Psoas muscle (tissue), 8 donors: Measurements from ENCODE around the gene APBB1IP. TPM values are rescaled to one million over a fixed set of nuclear protein-coding genes. Genes with fewer than 3 reads are reported as not detected.
A peak's percentile ranks its signal among the peaks of the same experiment; 100 is the strongest.

ENCODE experiments used
- ATAC-seq, 4 donors: fragments of 200-7000 bp; cut with Tn5 transposase; one replicate each; pipeline ENCODE4 v1.9.1; 2020; ENCODE audit warnings: moderate library complexity in 3 of 4, mild to moderate bottlenecking in 2 of 4
- DNase-seq, 2 donors: peaks; one replicate each; pipeline ENCODE4 v3.0.0-alpha.2; 2020
- H3K27ac ChIP-seq: fragments of 200-600 bp; one replicate; pipeline ENCODE4 v1.8.0; 2022
- H3K27me3 ChIP-seq, 3 donors: fragments of 200-600 bp in 1 of 3; one replicate each; pipeline versions ENCODE4 v1.6.1 to v1.8.0; 2013 to 2022; ENCODE audit warnings: low read length in 2 of 3, mild to moderate bottlenecking in 2 of 3, moderate library complexity in 1 of 3; ENCODE audit not compliant: insufficient read depth in 3 of 3
- H3K36me3 ChIP-seq, 2 donors: fragments of 200-600 bp in 1 of 2; one replicate each; pipeline versions ENCODE4 v1.6.1 to v1.8.0; 2013 to 2022; ENCODE audit warnings: low read depth in 1 of 2, mild to moderate bottlenecking in 1 of 2, moderate library complexity in 1 of 2; ENCODE audit not compliant: insufficient read depth in 1 of 2
- H3K4me1 ChIP-seq: fragments of 200-600 bp; one replicate; pipeline ENCODE4 v1.8.0; 2022
- H3K4me3 ChIP-seq: fragments of 200-600 bp; one replicate; pipeline ENCODE4 v1.8.0; 2022; ENCODE audit warnings: mild to moderate bottlenecking
- H3K9me3 ChIP-seq: fragments of 200-600 bp; one replicate; pipeline ENCODE4 v1.8.0; 2022
- WGBS, 3 donors: extraction: QIAGEN DNeasy Blood & Tissue Kit; methylation state at CpG; one replicate each; pipeline versions ENCODE4 v1.1.6 to v1.1.7; 2013; 5-methylcytosine and 5-hydroxymethylcytosine counted together
- intact Hi-C, 2 donors: fragments of 100-400 bp; cut with DNase I; formaldehyde crosslinking; loops; one replicate each; pipeline versions ENCODE4 v1.11.0 to v1.14.2; 2022
- polyA plus RNA-seq, 3 donors: library from polyadenylated mRNA; stranded (reverse); fragments of 200-250 nt; gene quantifications; one replicate each; pipeline ENCODE4 v1.2.3, GENCODE V29; 2013
- total RNA-seq, 4 donors: library from RNA; stranded (reverse); fragmentation: NEBNext Ultra II Directional in 2 of 4; extraction: Animal tissue kit (Norgen Biotek cat#: 25700) in 2 of 4; gene quantifications; one replicate each; pipeline versions ENCODE4 v1.2.1 to v1.2.4, GENCODE V29; 2021 to 2023
- TF ChIP-seq, protein P1 (sequence below): fragments of 200-600 bp; IDR thresholded peaks from one replicate; pipeline ENCODE4 v1.8.0; 2022; ENCODE audit warnings: antibody characterized with exemption
- donor health status: healthy with polysubstance abuse.
- donor health status: DM: no; HTN: no; CAD: no; lungs with moderate emphysema.
- donor health status: Bipolar disorder and iron deficiency.
- donor health status: healthy.
- donor health status: DM: yes; HTN: yes; CAD: no.
- donor health status: DM: no; HTN: no; CAD: no.
- donor health status: DM: no; HTN: no; CAD: no.
- donor health status: DM: yes; HTN: yes; CAD: no.

The APBB1IP gene
- total and polyA plus RNA-seq, 7 donors: 0.25 to 2.8 (median 0.86) TPM

DNA sequence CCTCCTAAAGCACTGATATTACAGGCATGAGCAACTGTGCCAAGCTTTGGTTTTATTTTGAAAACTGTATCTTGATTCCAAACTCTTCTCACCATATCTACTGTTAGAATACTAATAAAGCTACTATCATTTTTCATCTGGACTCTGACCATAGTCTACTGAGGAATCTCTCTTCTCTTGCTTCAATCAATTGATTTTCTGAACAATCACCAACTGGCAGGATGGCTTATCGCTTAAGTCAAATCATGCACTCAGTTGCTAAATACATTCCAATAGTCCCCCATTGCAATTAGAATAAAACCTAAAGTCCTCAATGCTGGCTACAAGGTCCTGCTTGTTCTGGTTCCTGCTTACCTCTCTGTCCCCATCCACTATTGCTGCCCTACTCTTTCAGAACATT is 2.3 kb upstream of the APBB1IP start:
- ATAC-seq (no peak), DNase-seq (no peak)
- TF ChIP-seq, protein P1, sequence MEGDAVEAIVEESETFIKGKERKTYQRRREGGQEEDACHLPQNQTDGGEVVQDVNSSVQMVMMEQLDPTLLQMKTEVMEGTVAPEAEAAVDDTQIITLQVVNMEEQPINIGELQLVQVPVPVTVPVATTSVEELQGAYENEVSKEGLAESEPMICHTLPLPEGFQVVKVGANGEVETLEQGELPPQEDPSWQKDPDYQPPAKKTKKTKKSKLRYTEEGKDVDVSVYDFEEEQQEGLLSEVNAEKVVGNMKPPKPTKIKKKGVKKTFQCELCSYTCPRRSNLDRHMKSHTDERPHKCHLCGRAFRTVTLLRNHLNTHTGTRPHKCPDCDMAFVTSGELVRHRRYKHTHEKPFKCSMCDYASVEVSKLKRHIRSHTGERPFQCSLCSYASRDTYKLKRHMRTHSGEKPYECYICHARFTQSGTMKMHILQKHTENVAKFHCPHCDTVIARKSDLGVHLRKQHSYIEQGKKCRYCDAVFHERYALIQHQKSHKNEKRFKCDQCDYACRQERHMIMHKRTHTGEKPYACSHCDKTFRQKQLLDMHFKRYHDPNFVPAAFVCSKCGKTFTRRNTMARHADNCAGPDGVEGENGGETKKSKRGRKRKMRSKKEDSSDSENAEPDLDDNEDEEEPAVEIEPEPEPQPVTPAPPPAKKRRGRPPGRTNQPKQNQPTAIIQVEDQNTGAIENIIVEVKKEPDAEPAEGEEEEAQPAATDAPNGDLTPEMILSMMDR: no peak
- intact Hi-C loops: no loop called here
- Histone ChIP-seq H3K36me3 (no peaks in the 10 kb centered on the region), H3K27ac (no peak overlapping the region), H3K9me3 (no peaks in the 10 kb centered on the region), H3K27me3 (peaks cover 3 to 19% (median 5%) of the 10 kb centered on the region in 3 donors), H3K4me1 (no peaks in the 10 kb centered on the region), H3K4me3 (no peak overlapping the region)
- WGBS, 3 donors: 85 to 95% (median 89%) methylated on average over 1 of the region's 1 CpG

DNA sequence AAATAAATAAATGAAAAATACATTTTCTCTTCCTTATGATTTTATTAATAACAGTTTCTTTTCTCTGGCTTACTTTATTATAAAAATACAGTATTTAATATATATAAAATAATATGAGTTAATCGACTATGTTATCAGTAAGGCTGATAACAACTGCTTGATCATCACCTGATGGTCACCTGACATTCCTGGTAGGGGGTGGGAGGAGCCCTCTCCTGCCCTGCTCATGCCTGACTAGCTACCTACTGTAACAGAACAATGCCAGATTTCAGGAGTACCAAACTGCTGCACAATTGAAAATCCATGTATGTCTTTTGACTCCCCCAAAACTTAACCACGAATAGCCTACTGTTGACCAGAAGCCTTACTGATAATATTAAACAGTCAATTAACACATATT is 1.3 kb upstream of the APBB1IP start:
- H3K9me3 ChIP-seq: no peaks in the 10 kb centered on the region
- TF ChIP-seq, protein P1: no peak
- intact Hi-C loops: no loop called here
- H3K27ac ChIP-seq: no peak overlapping the region
- peaks cover 3 to 19% (median 5%) of the 10 kb centered on the region in 3 donors for H3K27me3 ChIP-seq
- no peak for DNase-seq
- no peaks in the 10 kb centered on the region for H3K4me1 ChIP-seq
- WGBS, 3 donors: 73 to 82% (median 77%) methylated on average over 2 of the region's 2 CpGs
- ATAC-seq: no peak
- no peak overlapping the region for H3K4me3 ChIP-seq
- H3K36me3 ChIP-seq: no peaks in the 10 kb centered on the region

DNA sequence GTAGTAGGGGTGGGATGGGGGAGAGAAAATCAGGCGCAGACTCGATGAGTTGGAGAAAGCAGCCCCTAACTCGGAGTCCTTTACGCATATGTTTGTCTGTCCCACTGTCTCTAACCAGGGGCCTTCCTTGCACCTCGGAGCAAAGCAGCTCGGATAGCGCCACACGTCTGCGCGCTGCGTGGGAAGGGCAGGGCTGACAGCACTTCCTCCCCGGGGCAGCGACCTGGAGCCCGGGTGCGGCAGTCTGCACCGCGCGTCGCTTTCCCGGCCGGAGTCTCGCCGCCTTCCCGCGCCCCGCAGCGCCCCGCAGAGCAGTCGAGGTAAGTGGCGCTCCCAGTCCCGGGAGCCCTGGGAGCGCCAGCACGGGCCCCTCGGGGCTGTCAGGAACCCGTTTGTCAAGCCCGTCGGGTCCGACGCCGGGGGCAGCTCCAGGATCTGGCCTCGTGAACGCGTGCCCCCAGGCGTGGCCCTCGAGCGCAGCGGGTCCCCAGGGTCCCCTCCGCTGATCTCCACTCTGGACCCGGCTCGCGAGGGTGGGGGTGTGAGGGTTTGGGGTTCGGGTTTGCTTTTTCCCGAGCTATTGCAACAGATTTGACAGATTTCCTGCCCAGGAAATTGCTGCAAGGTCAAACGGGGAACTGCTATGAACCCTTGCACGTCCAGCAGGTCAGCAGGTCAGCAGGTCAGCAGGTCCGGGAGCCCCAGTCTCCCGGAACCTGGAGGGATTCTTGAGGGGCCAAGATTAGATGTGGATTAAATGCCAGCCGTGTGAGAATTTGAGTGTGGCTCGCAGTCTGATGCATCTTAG is 597 bp downstream of the APBB1IP start:
- Histone ChIP-seq H3K9me3 (no peaks in the 10 kb centered on the region), H3K36me3 (no peaks in the 10 kb centered on the region), H3K27me3 (peaks cover 3 to 19% (median 5%) of the 10 kb centered on the region in 3 donors), H3K27ac (peak overlapping the region; percentile 46), H3K4me3 (peak overlapping the region; percentile 56), H3K4me1 (no peaks in the 10 kb centered on the region)
- 2 to 3% (median 3%) methylated on average over 55 to 59 of the region's 59 CpGs for WGBS, 3 donors
- DNase-seq (peak; percentile 53 to 67), ATAC-seq (peak in 2 of 4 donors; percentile 37 to 66)
- intact Hi-C loops: no loop called here
- TF ChIP-seq, protein P1: no peak

DNA sequence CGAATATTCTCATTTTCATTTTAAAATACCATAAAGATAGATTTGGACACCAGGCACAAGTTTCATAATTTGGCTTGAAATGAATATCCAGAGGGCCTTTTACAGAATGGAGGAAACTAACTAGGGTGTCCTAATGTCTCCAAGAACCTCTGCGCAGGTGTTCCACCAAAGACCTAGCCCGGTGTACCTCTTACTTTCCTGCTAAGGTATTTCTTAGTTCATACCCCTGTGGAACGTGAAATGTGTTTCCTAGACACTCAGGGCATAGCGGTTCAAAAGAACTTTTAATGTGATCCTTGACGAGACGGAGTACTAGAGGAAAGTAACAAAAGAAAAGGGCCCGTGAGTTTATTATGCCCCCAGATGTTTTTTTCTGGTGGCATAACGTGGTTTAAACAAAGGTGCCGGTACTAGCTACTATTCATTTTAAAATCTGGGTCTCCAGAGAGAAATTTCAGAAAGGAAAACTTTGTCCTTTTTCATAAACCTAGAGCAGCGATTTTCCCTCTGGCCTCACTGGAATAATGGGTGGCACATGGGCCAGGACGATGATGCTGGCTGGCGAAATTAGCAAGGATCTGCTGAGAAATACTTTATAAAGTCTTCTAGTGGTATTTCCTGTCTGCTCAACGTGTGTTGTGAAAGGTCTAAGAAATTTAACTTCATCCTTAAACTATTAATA is 1.4 kb downstream of the APBB1IP start:
- ATAC-seq (no peak), DNase-seq (no peak)
- Histone ChIP-seq H3K27ac (no peak overlapping the region), H3K27me3 (peaks cover 3 to 19% (median 5%) of the 10 kb centered on the region in 3 donors), H3K36me3 (no peaks in the 10 kb centered on the region), H3K9me3 (no peaks in the 10 kb centered on the region), H3K4me1 (no peaks in the 10 kb centered on the region), H3K4me3 (peak overlapping the region; percentile 56)
- TF ChIP-seq, protein P1: no peak
- 63 to 70% (median 68%) methylated on average over 14 of the region's 14 CpGs for WGBS, 3 donors
- intact Hi-C loops: no loop called here
